B cell (primary cell): ENCODE data around the gene APOBEC4. TPM values are rescaled to one million over a fixed set of nuclear protein-coding genes. Genes with fewer than 3 reads are reported as not detected.

Experiments used
- ATAC-seq: fragments of 200-7000 bp; cut with Tn5 transposase; one replicate; pipeline ENCODE4 v1.10.0; 2021; ENCODE audit warnings: low read depth, mild to moderate bottlenecking, moderate number of reproducible peaks, moderate library complexity
- CTCF ChIA-PET: fragments of 350-600 bp; sonication (Branson Sonifier 250); formaldehyde crosslinking; loops from one replicate; lab custom pipeline; 2021; ENCODE audit warnings: antibody characterized with exemption, inconsistent platforms; lab: Charles Lee
- POLR2A ChIA-PET: fragments of 350-600 bp; sonication (Branson Sonifier 250); formaldehyde crosslinking; loops from one replicate; lab custom pipeline; 2021; ENCODE audit warnings: antibody characterized with exemption; lab: Charles Lee
- DNase-seq: peaks from one replicate; pipeline ENCODE4 v3.0.0; 2013
- H2AFZ ChIP-seq: 2 replicates; pipeline ENCODE4 v1.6.1; 2012; ENCODE audit warnings: mild to moderate bottlenecking, low read depth, low read length; ENCODE audit not compliant: insufficient read depth, poor library complexity, severe bottlenecking
- H3K27ac ChIP-seq, 2 donors: 1 replicate in 1 of 2; 2 replicates in 1 of 2; pipeline ENCODE4 v1.5.1; 2012 to 2013; ENCODE audit warnings: low read length in 2 of 2, mild to moderate bottlenecking in 2 of 2, moderate library complexity in 1 of 2
- H3K27me3 ChIP-seq, 4 experiments: fragments of 200-600 bp in 1 of 4; sonication (generic) in 1 of 4; replicated peaks in 1 of 4; 1 replicate in 2 of 4; 2 replicates in 2 of 4; pipeline versions ENCODE4 v1.6.1 to v1.7.0; 2013 to 2016; ENCODE audit warnings: low read length in 3 of 4, mild to moderate bottlenecking in 2 of 4, mixed read lengths in 1 of 4, moderate library complexity in 1 of 4; ENCODE audit not compliant: insufficient read depth in 4 of 4, control insufficient read depth in 3 of 4; ENCODE audit errors: control extremely low read depth in 1 of 4
- H3K36me3 ChIP-seq, 2 experiments: replicated peaks in 1 of 2; 1 replicate in 1 of 2; 2 replicates in 1 of 2; pipeline versions ENCODE4 v1.6.1 to v1.7.1; 2013; ENCODE audit warnings: low read length in 1 of 2; ENCODE audit not compliant: insufficient read depth in 2 of 2, control insufficient read depth in 1 of 2; ENCODE audit errors: control extremely low read depth in 1 of 2, extremely low read depth in 1 of 2
- H3K4me1 ChIP-seq, 2 donors: fragments of 200-600 bp in 1 of 2; sonication (generic) in 1 of 2; 1 replicate in 1 of 2; 2 replicates in 1 of 2; pipeline versions ENCODE4 v1.5.1 to v1.6.1; 2013 to 2017; ENCODE audit warnings: low read length in 2 of 2; ENCODE audit not compliant: control insufficient read depth in 2 of 2, insufficient read depth in 2 of 2
- H3K4me2 ChIP-seq: replicated peaks from 2 replicates; pipeline ENCODE3; 2012; ENCODE audit warnings: mild to moderate bottlenecking, low read depth, low read length; ENCODE audit not compliant: poor library complexity, severe bottlenecking
- H3K4me3 ChIP-seq, 5 experiments: fragments of 200-600 bp in 1 of 5; sonication (generic) in 1 of 5; 1 replicate in 3 of 5; 2 replicates in 2 of 5; pipeline versions ENCODE4 v1.5.1 to v1.7.0; 2011 to 2016; ENCODE audit warnings: low read length in 4 of 5, mild to moderate bottlenecking in 4 of 5, low read depth in 2 of 5, control low read depth in 1 of 5, moderate library complexity in 1 of 5; ENCODE audit not compliant: insufficient read depth in 1 of 5; ENCODE audit errors: control extremely low read depth in 1 of 5, extremely low read depth in 1 of 5
- H3K79me2 ChIP-seq: fragments of 200-600 bp; sonication (generic); one replicate; pipeline ENCODE4 v1.6.0; 2016; ENCODE audit warnings: low read length; ENCODE audit not compliant: control insufficient read depth, insufficient read depth
- H3K9ac ChIP-seq: fragments of 200-600 bp; sonication (generic); 2 replicates; pipeline ENCODE4 v1.6.1; 2017; ENCODE audit warnings: mild to moderate bottlenecking, low read length, moderate library complexity
- H3K9me3 ChIP-seq, 3 donors: one replicate each; pipeline versions ENCODE4 v1.6.1 to v1.7.1; 2013; ENCODE audit warnings: low read length in 2 of 3; ENCODE audit not compliant: control insufficient read depth in 2 of 3, insufficient read depth in 1 of 3; ENCODE audit errors: control extremely low read depth in 1 of 3
- H4K20me1 ChIP-seq: 2 replicates; pipeline ENCODE4 v1.6.0; 2012; ENCODE audit warnings: mild to moderate bottlenecking, low read length; ENCODE audit not compliant: insufficient read depth, control insufficient read depth, poor library complexity, severe bottlenecking
- H3K27ac Mint-ChIP-seq: one replicate; pipeline ENCODE4 v1.8.0; 2021; ENCODE audit warnings: mixed read lengths
- H3K27me3 Mint-ChIP-seq: one replicate; pipeline ENCODE4 v1.8.0; 2021; ENCODE audit warnings: mixed read lengths
- H3K4me1 Mint-ChIP-seq: one replicate; pipeline ENCODE4 v1.8.0; 2021; ENCODE audit warnings: mixed read lengths
- H3K4me3 Mint-ChIP-seq: one replicate; pipeline ENCODE4 v1.8.0; 2021; ENCODE audit warnings: mixed read lengths
- H3K9me3 Mint-ChIP-seq: one replicate; pipeline ENCODE4 v1.8.0; 2022; ENCODE audit warnings: mixed read lengths; ENCODE audit not compliant: insufficient read depth
- CTCF ChIP-seq: fragments of 200-600 bp; IDR thresholded peaks from one replicate; pipeline ENCODE4 v1.8.0; 2022; ENCODE audit warnings: antibody characterized with exemption, mild to moderate bottlenecking
- EZH2 ChIP-seq: IDR thresholded peaks from 2 replicates; pipeline ENCODE4 v1.6.1; 2012; ENCODE audit warnings: borderline replicate concordance, low read depth, mild to moderate bottlenecking, moderate library complexity, low read length; ENCODE audit not compliant: insufficient read depth, poor library complexity, severe bottlenecking
- WGBS: methylation state at CpG from one replicate; pipeline ENCODE4 v1.1.5; 2013; ENCODE audit warnings: missing lambda C conversion rate; ENCODE audit not compliant: insufficient coverage; 5-methylcytosine and 5-hydroxymethylcytosine counted together
- intact Hi-C: fragments of 100-400 bp; cut with micrococcal nuclease; formaldehyde crosslinking; loops from one replicate; pipeline ENCODE4 v1.10.0; 2022
- polyA plus RNA-seq: library from polyadenylated mRNA; depleted of rRNA; stranded (reverse); fragments of >200 nt; gene quantifications from 2 replicates; pipeline ENCODE4 v1.2.3, GENCODE V29; 2012
- total RNA-seq, 2 donors: library from RNA; stranded (reverse); fragments of 120-200 nt in 1 of 2; gene quantifications; 1 replicate in 1 of 2; 2 replicates in 1 of 2; pipeline versions ENCODE4 v1.2.3 to v1.2.4, GENCODE V29; 2013 to 2022

The APOBEC4 gene
- total and polyA plus RNA-seq, 2 donors (not counting 1 experiment from before 2014, with no cell fraction given): not detected

DNA sequence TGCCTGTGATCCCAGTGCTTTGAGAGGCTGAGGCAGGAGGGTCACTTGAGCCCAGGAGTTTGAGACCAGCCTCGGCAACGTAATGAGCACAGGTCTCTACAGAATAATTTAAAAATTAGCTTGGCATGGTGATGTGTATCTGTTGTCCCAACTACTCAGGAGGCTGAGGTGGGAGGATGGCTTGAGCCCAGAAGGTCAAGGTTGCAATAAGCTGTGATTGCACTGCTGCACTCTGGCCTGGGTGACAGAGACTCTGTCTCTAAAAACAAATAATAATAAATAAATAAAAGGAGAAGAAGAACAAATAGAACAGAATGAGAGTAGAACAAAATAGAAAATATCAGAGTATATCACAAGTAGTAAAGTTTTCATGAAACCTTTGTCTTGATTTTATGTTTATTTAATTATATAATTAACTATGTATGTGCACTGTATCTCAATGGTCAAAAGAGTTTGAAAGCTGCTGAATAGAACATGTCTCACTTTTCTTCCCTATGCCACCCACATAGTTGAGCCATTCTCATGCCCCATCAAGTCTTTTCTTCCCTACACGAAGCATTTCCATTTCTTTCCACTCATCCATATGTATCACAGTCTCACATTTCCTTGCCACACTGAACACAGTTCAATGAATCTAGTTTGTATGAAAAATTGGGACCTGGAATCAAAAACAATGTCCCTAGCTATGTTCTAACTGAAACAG, 22.9 kb upstream of the APOBEC4 start:
- ChIA-PET CTCF (interaction anchor here (1.2 to 3.7 kb wide), 3 partner anchors 9 to 238 kb away, joined by 3 to 19 read pairs (median 3); no protein-coding TSS in a partner anchor), POLR2A (no interaction called here)
- peaks cover 35% of the 10 kb centered on the region for H3K27me3 Mint-ChIP-seq
- H3K4me2 ChIP-seq: no peak overlapping the region
- peaks cover 0 to 3% (median 1%) of the 10 kb centered on the region in 3 donors for H3K9me3 ChIP-seq
- no peaks in the 10 kb centered on the region for H3K36me3 ChIP-seq
- TF ChIP-seq EZH2: no peak
- TF ChIP-seq CTCF: no peak
- no peak overlapping the region for H3K9ac ChIP-seq
- H3K79me2 ChIP-seq: no peaks in the 10 kb centered on the region
- H3K27ac ChIP-seq: no peak overlapping the region
- H3K4me1 Mint-ChIP-seq: no peaks in the 10 kb centered on the region
- no peak for DNase-seq
- no peak overlapping the region for H2AFZ ChIP-seq
- H3K4me1 ChIP-seq: no peaks in the 10 kb centered on the region
- no peaks in the 10 kb centered on the region for H3K27me3 ChIP-seq
- no peak overlapping the region for H3K27ac Mint-ChIP-seq
- H3K4me3 ChIP-seq: no peak overlapping the region
- no peak for ATAC-seq
- WGBS: 100% methylated on average over 2 of the region's 3 CpGs
- H3K9me3 Mint-ChIP-seq: no peaks in the 10 kb centered on the region
- H3K4me3 Mint-ChIP-seq: no peak overlapping the region
- no peaks in the 10 kb centered on the region for H4K20me1 ChIP-seq
- intact Hi-C loops: no loop called here

DNA sequence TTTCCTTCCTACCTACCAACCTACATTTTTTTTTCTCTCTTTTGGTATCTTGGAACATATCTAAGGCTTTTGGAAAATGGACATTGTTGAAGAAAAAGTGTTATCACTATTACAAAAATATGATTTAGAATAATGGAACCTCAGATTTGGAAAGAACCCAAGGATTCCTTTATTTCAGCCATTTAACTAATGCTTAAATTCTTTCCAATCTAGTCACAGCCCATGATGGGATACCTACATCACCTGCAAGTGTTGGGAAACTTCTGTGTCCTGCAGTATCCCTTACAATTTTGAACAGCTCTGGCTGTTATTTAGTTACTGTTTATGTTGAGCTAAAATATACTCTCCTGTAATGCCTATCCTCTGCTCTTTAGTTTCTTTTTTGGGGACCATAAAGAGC, 22.3 kb upstream of the APOBEC4 start:
- no peak overlapping the region for H3K9ac ChIP-seq
- H2AFZ ChIP-seq: no peak overlapping the region
- no peaks in the 10 kb centered on the region for H4K20me1 ChIP-seq
- H3K4me2 ChIP-seq: no peak overlapping the region
- Mint-ChIP-seq H3K4me3 (no peak overlapping the region), H3K4me1 (no peaks in the 10 kb centered on the region), H3K27ac (no peak overlapping the region), H3K9me3 (peaks cover 2% of the 10 kb centered on the region), H3K27me3 (peaks cover 41% of the 10 kb centered on the region)
- no peaks in the 10 kb centered on the region for H3K79me2 ChIP-seq
- H3K27me3 ChIP-seq: no peaks in the 10 kb centered on the region
- no peak overlapping the region for H3K27ac ChIP-seq
- H3K9me3 ChIP-seq: peaks cover 0 to 3% (median 1%) of the 10 kb centered on the region in 3 donors
- DNase-seq (no peak), ATAC-seq (no peak)
- H3K36me3 ChIP-seq: no peaks in the 10 kb centered on the region
- no peak for TF ChIP-seq CTCF
- TF ChIP-seq EZH2: no peak
- no peaks in the 10 kb centered on the region for H3K4me1 ChIP-seq
- no peak overlapping the region for H3K4me3 ChIP-seq
- intact Hi-C loops: no loop called here
- POLR2A ChIA-PET: no interaction called here
- CTCF ChIA-PET: interaction anchor here (1.2 to 3.7 kb wide), 2 partner anchors 10 to 12 kb away, joined by 3 to 19 read pairs; no protein-coding TSS in a partner anchor
